ENCODE data around the gene CADM2.

- TF ChIP-seq POLR2AphosphoS5 (IDR thresholded peaks at IDR 0.05; ENCODE audit: low read depth, low read length) (no peak), POLR2A (IDR thresholded peaks at IDR 0.05; ENCODE audit: low read depth, low read length) (no peak)
These were observed 613.0 kb downstream of the CADM2 start for GRCh38 chr3:85571835-85572234.

All from GM12892 (cell line).